Eye (tissue), 1 donor: ENCODE data around the gene FXYD4.

ENCODE experiments used
- DNase-seq: peaks from one replicate; pipeline ENCODE4 v3.0.0-alpha.2; 2015

FXYD4 gene

GRCh38 chr10:43396928-43397624 lies 25.6 kb downstream of the FXYD4 start:
- no peak for DNase-seq

- DNase-seq = no peak
Measured at GRCh38 chr10:43398939-43399319, 27.5 kb downstream of the FXYD4 start.

- DNase-seq = no peak
Measured at GRCh38 chr10:43399320-43400310, 28.2 kb downstream of the FXYD4 start.

- DNase-seq = no peak
Measured at GRCh38 chr10:43401627-43402026, 30.2 kb downstream of the FXYD4 start.

- DNase-seq = no peak
Measured at GRCh38 chr10:43402176-43402575, 30.7 kb downstream of the FXYD4 start.

GRCh38 chr10:43402880-43403452 lies 31.5 kb downstream of the FXYD4 start:
- DNase-seq = no peak

GRCh38 chr10:43403911-43404703 lies 32.7 kb downstream of the FXYD4 start:
- no peak for DNase-seq

- DNase-seq = no peak
Measured at GRCh38 chr10:43404704-43405084, 33.3 kb downstream of the FXYD4 start.

- DNase-seq = no peak
Measured at GRCh38 chr10:43407148-43407575, 35.7 kb downstream of the FXYD4 start.

- DNase-seq = peak; percentile 93
Measured at GRCh38 chr10:43407576-43408330, 36.3 kb downstream of the FXYD4 start.

- no peak for DNase-seq
Measured at GRCh38 chr10:43408331-43408709, 36.9 kb downstream of the FXYD4 start.

GRCh38 chr10:43408710-43409384 lies 37.4 kb downstream of the FXYD4 start, which contains the start of gene HNRNPF:
Gene HNRNPF (minus strand): TSS chr10:43409186. CDS start chr10:43387884, 21,302 bp downstream.
- peak; percentile 98 for DNase-seq

GRCh38 chr10:43409385-43410109 lies 38.1 kb downstream of the FXYD4 start:
- no peak for DNase-seq

- no peak for DNase-seq
Measured at GRCh38 chr10:43410345-43410744, 38.9 kb downstream of the FXYD4 start.

- no peak for DNase-seq
Measured at GRCh38 chr10:43411536-43411935, 40.1 kb downstream of the FXYD4 start.

GRCh38 chr10:43415544-43415943 lies 44.1 kb downstream of the FXYD4 start:
- no peak for DNase-seq

GRCh38 chr10:43417950-43418768 lies 46.7 kb downstream of the FXYD4 start:
- no peak for DNase-seq

GRCh38 chr10:43419997-43420368 lies 48.5 kb downstream of the FXYD4 start:
- no peak for DNase-seq

- peak; percentile 91 for DNase-seq
Measured at GRCh38 chr10:43420369-43421200, 49.1 kb downstream of the FXYD4 start.
